NCI-H1694 (cell line): ENCODE data around the gene MBP.

Source experiments
- DNase-seq: peaks from one replicate; lab custom pipeline; 2025; lab: John Stamatoyannopoulos, UW

The MBP gene

DNA sequence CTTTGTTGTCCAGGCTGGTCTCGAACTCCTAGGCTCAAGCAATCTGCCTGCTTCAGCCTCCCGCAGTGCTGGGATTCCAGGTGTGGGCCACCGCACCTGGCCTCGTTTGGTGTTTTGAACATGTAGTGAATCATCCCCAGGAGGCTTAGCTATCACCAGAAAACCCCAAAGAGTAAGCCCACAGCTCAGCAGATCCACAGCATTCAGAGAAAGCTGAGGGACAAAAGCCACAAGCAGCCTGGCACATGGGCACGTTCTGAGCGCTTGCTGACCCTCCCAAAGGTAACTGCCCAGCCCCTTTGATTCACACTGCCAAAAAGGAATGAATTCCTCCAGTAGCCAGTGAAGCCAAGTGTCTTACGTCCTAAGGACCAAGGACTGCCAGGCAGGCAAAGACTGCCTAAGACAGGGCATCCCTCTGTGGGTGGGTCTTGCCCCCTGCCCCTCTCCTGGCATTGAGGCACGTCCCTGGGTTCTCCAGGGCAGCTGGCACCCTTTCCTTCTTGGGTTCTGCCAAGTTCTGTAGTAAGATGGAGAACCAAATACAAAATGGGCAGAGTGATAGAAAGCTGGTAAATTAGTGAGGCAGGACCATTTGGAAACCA, 31.7 kb downstream of the MBP start:
- no peak for DNase-seq

DNA sequence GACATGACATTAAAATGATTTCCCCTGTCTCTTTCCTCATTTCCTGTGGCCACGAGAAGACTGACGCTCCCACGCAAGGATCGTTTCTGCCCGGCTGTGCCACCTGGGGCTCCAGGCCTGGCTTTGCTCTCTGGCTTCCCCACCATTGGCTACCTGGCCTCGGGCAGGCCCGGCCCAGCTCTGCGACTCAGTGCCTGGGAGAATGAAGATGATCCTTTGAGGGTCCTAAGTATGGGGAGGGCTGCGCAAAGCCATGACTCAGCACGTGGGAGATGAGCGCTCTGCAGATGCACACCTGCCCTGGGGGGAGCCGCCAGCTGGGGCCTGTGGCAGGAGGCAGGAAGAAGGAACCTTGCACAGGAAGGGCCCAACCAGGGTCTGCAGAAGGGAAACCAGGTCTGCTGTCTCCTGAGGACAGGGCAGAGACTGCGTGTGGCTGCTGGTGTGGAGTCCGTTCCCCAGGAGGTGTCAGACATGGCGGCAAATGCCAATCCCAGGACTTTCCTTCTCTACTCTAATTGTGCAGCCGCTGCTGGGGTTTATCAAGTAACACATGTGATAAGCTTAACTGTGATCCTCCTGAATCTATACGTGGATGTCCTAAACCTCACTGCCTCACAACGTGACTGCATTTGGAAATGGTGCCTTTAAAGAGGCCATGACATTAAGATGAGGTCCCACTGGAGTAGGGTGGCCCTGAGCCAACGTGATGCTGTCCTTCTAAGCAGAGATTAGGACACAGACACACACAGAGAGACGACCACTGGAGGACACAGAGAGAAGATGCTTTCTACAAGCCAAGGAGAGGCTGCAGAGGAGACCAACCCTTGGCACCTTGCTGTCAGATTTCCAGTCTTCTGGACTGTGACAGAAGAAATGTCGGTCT, 32.9 kb downstream of the MBP start:
- no peak for DNase-seq

DNA sequence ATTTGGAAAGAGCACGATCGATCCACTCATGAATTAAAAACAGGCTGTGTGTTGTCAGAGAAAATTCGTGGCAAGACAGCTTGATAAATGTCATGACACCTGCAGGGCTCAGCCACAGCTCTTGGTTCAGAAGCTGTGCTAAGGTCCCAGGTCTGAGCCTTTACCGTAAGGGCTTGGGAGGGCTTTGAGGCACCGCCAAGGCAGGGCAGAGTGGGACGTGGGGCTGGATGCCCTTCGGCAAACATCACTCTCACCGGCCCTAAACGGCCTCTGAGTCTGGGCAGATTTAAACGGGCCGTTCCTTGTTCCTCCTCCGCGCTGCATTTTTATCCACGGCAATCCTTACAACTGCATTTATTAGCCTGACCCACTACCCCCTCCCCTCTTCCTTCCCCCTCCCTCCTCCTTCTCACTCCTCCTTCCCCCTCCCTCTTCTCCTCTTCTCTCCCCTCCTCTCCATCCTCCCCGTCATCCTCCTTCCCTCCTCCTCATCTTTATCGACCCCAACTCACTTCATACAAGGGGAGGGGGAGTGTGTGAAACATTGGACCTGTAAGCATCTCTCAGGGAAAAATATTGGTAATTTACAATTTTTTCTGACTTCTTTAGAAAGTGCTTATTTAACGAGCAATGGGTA, 33.9 kb downstream of the MBP start:
- no peak for DNase-seq

DNA sequence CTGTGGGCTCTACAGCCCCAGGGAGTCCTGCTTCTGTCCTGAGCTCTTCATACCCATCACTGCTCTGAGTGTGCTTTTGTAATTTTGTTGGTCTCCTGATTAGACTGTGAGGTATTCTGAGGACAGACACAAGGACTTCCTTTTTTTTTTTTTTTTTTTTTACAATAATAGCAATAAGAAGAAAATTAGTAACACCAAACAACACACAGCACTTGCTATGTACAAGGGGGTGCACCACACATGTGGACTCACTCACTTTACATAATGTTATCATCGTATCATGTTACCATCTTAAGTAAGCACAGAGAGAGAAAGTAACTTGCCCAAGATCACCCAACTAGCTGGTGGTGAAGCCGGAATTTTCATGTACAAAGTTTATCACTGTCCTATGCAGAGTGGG, 34.6 kb downstream of the MBP start:
- no peak for DNase-seq

DNA sequence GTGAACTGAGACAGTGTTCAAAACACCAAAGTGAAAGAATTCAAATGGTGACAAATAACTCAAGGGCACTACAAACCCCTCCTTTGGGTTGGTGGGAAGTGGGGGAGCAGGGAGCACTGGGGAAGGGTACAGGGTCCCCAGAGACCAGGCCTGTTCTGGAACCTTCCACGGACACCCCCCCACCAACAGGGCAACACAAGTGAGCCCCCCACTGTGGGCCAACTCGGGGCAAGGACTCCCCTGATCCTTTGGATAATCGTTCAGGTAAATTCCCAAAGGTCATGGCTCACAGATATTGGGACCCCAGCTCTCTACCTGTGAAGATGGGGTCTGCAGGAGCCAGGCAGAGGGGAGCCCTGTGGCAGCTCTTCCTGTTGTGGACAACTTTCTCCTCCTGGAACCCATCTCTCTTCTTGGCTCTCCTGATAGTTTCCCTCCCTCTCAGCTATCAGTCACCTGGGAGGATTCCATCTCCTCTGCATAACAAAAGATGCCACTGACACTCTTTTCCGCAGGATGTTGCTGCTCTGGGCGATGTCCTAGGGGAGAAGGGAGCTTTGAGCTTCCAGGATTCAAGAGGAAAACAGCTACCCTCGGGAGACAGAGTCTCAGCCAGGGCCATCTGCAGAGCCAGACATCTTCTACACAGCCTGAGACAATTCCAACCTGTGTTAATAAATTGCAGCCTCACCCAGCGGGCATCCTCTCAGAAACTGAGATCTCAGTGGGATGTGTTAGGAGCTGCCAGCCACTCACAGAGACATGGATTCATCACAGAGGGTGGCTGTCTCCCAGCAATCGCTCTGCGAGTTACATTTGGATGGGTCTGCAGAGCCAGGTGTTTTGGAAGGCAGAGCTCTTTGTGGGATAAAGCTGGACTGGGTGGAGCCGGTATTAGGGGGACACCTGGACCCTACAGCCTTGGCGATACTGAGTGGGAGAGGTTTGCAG, 35.4 kb downstream of the MBP start:
- DNase-seq: no peak

DNA sequence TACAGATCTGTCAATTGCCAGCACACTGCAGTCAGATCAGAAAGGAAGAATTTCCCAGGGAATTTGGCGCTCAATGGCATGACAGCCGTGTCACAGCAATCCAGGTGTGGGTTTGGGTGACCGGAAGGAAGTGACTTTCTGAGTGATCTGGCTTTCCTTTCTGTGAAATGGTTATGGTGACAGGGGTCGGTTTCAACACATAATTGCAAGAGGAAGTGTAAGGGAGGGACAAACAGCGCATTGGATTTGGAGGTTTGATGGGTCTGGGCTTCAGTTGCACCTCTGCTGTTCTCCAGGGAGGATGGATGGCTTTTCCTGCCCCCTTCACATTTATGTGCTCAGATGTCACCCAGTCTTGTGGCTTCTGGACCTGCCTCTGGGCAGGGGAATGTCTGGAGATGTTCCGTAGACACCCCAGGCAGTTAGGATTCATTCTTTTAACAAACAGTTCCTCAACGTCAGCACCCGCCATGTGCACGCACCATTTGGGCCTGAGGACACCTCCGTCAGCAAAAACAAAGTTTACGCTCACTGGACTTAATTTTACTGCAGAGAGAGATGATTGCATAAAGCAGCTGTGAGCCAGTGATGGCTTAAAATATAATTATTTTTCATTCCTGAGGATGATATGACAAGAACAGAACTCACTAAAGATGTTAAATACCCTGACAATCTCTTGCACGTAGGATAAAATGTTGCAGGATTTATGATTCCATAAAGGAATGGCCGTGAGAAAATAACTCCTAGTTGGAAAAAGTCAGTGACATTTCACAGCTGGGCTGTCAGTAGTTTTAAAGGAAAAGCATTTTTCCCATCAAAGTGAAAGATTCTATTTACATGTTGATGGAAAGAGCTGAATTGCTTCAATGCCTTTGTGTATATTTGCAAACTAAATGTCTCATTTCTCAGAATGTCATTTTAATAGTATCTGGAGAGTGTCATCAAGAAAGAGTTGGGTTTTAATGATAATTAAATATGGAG, 36.9 kb downstream of the MBP start:
- no peak for DNase-seq

DNA sequence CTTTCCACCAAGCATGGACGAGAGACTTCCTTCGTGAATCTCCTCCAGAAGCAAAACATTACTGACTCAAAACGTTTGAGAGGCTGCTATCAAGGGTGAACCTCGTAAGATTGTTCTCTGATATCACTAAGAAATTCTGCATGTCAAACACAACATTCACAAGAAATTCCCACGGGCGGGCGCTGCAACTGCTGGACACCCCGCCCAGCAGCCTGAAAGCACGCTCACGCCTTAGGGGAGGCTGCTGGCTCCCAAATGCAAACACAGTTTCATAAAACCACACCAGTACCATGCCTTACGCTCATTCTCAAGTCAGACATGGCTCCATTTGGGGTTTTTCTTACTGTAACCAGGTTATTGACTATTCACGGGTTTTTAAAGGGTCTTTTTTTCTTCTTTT, 39.0 kb downstream of the MBP start:
- no peak for DNase-seq

DNA sequence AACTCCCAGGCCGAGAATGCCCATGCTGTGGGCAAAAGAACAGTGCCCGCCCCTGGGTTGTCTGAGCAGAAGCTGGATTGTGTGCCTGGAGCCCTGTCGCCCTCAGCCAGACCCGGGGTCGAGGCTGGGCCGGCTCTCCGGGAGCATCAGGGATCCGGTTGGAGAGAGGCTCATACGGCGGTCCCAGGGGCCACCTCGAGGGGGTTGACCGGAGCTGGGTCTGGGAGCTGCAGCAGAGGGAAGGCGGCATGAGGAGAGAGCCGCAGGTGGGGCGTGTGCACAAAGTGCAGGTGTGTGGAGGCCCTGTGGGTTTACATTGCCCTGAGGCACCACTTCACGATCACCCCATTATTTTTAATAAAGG, 39.5 kb downstream of the MBP start:
- DNase-seq: no peak

DNA sequence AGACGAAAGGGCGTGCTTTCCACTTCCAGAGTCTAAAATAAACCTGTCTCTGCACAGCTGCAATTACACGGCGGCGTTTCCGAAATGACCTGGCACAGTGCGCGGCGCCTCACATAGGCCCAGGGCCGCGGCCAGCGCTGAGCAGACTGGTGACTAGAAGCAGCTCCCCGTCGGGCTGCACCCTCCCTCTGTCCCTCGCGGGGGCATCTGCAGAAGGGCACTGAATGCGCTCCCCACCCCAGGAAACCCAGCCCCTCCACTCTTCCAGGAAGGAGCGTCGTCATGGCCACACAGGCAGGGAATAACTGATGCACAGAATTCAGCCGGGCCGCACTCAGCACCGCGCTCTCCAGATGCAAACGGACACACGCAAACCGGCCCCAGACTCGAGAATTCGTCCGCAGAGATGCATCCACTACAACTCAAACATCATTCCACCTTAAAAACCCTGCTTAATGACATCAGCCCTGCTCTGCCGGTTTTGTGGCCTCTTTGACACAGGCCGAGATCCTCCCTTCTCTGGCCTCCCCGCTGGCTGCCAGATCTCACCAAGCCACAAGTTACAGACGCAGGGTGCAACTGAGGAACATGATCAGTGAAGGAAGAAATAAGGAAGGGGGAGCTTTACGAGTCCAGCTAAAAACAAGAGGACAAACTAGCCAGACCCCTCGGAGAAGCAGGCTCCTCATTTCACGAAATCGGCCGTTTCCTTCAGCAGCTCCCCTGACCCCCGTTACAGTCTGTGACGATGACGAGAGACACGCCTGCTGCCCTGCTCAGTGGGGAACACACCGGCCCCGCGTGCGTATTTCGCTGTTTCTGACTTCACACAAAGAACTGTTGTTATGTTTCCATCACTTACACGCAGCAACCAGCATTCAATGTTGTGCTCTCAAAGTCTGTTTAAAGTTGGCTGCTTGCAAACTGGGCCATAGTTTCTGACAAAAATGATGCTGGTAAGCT, 40.2 kb downstream of the MBP start:
- no peak for DNase-seq

DNA sequence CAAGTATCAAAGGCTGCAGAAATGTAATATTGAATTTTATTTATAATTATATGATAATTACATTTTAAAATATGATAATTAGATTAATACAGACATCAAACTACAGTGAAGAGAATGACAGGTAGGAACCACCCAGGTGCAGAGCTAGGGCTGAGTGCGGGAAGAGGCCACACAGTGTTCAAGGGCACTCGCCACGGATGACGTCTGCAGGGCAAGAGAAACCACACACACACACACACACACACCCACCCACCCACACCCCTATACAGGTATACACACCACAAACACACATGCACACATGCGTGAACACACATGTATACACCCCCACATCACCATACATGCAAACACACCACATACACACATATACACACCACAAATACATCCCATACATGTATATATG, 41.2 kb downstream of the MBP start:
- no peak for DNase-seq

DNA sequence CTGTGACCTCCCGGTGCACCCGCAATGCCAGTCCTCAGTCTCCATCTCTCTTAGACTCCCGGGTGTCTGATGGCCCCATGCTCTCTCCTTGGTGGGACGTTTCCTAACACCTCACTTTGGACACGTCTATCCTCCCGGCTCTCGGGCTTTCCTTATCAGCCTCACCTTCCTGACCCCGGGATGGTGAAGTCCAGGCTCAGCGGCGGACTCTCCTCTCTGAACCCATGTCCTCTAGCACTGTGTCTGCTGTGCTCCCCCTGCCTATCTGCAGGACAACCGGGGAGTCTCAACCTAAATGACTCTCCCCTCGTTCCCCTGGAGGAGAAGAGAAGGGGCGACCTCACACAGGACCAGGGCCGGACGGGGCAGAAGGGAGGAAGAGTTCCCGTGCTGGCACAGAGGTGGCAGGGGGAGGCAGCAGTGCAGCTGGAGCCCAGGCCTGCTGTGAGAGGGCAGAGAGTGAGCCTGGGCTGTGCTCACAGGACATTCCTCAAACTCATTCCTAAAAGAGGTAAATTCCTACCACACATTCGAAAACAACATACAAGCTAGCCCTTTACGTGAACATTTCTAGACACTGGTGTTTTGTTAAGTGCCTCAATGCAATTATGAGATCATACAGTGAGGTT, 41.9 kb downstream of the MBP start:
- no peak for DNase-seq

DNA sequence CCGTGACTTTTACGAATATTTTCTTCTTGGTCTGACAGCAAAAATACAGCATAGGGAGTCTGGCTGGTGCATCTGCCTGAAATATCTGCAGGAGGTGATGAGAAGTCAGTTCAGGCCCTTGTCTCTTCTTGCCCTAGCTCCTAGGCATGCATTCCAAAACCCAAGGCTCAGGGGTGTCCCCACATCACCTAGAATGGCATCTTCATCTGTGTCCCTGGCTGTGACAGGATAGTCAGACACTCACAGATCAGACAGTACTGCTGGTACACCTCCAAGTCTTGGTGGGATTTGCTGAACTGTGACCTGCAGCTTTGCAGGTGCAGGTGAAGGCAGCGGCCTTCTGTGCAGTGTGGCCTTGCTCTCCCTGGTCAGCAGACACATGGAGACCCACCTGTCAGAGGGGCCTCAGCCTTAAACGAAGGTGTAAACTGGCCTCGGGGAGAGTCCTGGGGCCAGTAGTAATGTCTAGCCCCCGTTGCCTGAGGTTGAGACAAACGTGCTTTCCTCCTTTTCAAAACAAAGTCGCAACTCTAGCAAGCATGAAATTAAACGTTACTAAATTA, 42.8 kb downstream of the MBP start:
- no peak for DNase-seq

DNA sequence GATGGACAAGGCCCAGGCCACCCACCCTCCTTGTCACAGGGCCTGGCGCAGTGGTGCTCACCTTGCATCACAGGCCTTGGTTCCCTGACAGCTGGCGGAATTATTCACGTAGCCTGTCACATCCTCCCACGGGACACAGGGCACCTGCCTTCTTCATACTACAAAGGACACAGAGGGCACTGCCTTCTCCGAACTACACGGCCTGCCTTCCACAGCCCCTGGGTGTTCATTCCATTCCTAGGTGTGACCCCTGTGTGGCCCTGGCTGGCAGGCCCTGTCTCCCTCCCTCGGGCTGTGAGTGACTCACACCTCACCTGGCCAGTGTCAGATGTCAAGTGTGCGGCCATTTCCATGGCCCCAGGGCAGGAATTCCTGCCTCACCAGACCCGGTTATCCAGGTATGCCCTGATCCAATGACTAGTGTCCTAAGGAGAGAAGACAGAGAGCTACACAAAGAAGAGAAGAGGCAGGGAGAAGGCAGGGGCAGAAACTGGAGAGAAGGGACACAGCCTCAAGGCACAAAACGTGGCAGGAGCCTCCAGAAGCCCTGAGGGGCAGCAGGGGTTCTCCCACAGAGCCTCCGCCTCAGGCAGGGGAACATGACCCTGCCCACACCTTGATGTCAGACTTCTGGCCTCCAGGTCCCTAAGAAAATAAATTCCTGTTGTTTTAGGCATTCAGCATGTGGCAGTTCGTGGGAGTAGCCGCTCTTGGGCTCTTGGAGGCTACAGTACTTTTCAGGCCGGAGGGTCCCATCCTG, 43.4 kb downstream of the MBP start:
- DNase-seq: no peak

DNA sequence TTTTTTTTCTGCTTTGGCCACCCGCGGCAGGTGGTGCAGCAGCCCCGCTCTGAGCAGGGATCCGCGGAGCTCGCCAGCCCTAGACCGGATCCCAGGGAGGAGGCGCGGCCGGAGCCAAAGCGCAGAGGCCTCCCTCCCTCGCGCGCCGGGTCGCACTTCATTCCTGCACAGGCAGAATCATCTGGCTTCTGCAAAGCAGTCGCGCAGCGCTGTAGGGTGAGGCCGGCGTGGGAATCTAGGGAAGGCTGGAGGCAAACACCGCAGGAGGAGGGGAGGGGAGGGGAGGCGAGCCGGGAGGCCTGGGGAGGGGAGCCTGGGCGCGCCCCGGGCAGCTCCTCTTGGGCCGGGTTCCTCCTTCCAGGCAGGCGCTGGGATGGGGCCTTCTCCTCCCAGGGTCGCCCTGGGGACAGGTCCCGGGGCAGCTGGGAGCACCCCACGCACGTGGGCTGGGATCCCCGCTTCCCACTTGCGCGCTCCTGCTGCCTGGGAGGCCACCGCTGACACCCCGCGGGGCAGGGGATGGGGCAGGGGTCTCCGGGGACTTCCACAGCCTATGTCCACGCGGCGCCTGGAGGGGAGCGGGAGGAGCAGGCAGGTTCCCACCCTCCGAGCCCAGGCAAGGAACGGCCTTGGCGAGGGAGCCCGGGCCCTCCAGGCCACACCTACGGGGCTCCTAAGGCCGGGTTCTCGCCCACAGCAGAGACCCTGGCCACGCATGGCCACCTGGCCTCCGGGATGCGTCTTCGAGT, 45.0 kb downstream of the MBP start:
- DNase-seq: no peak

DNA sequence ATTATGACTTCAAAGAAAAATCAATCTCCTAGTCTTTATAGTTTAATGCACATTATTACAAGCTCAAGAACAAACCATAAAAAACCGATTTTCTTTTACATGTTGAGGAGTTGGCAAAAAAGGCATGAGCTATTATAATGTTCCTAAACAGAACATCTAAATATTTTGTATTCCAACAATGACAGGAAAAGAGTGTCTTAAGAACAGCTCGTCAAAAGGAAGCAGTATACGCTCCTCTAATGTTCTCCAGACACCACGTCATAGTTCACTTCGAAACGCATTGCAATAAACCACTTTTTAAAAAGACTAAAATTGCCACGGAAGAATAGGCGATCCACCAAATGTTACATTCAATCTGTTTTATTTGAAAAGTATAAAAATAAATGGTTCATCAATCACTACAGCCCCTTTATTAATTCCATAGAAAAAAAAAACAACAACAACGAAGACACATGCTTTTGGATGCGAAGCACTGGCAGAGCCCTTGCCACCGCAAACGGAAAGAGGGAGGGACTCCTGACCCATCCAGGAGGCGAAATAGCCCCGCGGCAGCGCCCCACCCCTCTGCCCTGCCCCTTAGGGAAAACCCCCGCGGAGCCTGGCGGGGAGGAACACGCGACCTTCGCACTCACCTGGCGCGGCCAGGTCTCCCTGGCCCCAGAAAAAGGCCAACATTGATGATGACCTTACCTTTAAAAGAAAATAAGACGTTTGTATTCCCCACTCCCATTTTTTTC, 45.8 kb downstream of the MBP start:
- DNase-seq: no peak

DNA sequence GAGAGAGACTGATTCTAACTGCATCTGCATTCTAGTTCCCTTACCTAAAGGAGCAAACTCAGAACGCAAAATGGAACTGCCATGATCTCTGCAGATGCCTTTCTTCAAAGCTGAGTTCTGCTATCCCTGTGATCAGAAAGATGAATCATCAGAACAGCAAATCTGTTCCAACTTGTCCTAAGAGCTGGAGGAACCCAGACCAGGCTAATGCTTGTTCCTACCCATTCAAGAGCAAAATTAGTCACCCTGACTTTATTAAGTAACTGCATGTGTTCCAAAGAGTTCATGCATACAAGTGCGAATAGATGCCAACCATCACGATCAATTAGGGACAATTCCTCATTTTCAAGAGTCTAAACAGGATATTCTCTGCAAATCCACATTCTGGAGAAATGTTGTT, 46.5 kb downstream of the MBP start:
- DNase-seq: no peak

DNA sequence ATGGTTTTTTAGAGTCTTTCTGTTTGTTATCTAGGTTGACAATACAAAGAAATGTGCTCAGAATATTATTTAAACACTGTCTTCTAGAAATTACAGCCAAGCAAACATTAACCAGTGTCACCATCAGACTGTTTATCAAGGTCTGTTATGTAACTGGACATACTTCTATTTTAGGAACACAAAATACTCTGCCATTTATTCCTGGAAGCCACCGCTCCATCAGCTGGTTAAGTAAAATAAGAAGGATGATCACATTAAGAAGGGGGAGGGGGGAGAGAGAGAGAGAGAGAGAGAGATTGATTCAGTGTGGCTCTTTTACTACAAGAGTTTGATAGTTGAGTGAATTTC, 47.9 kb downstream of the MBP start:
- no peak for DNase-seq
